ENCODE data around the gene LRCH2.

- TF ChIP-seq POLR2AphosphoS5 (IDR thresholded peaks at IDR 0.05; ENCODE audit: low read depth, low read length), result no peak
- TF ChIP-seq REST (IDR thresholded peaks at IDR 0.05; ENCODE audit: insufficient read depth in 1 of 2, low read depth in 2 of 2, low read length in 2 of 2), result no peak
- TF ChIP-seq TAF1 (IDR thresholded peaks at IDR 0.05; ENCODE audit: borderline replicate concordance, insufficient read depth, low read length), result no peak
These were observed 17.8 kb upstream of the LRCH2 start for GRCh38 chrX:115251458-115252233.

Measured in PFSK-1 (cell line).